H1 (cell line): ENCODE results near the gene CBS. TPM values are rescaled to one million over a fixed set of nuclear protein-coding genes. Genes with fewer than 3 reads are reported as not detected.
"Not testable (repeated sequence)": the region's sequence is repeated elsewhere in the genome, so short reads cannot be mapped to it uniquely, and the experiment has no call there.

Experiments
- CTCF ChIA-PET: fragments of 300-600 bp; sonication (Branson Sonifier 250); formaldehyde crosslinking; loops from one replicate; lab custom pipeline; 2021; ENCODE audit not compliant: partially characterized antibody; lab: Charles Lee
- POLR2A ChIA-PET: fragments of 300-600 bp; sonication (Branson Sonifier 250); formaldehyde crosslinking; loops from one replicate; lab custom pipeline; 2021; ENCODE audit warnings: inconsistent platforms; ENCODE audit not compliant: partially characterized antibody; lab: Charles Lee
- DNase-seq, 2 experiments: peaks; one replicate each; pipeline versions ENCODE4 v3.0.0 to v3.0.0-alpha.2; 2010 to 2022; ENCODE audit warnings: low spot score in 2 of 2, low read depth in 1 of 2, mixed read lengths in 1 of 2
- FAIRE-seq: peaks from 2 replicates; lab custom pipeline; 2011; peaks lifted over from hg19 to GRCh38; lab: Jason Lieb, UNC
- H2AFZ ChIP-seq: 2 replicates; pipeline ENCODE4 v1.8.1; 2012; ENCODE audit warnings: low read length, inconsistent platforms
- H2AK5ac ChIP-seq: 2 replicates; pipeline ENCODE4 v1.6.1; 2013; ENCODE audit warnings: low read depth, low read length
- H2BK120ac ChIP-seq: replicated peaks from 2 replicates; pipeline ENCODE3; 2013; ENCODE audit warnings: low read depth, low read length, inconsistent platforms
- H2BK12ac ChIP-seq: 2 replicates; pipeline ENCODE4 v1.6.1; 2013; ENCODE audit warnings: low read depth, low read length
- H2BK15ac ChIP-seq: 2 replicates; pipeline ENCODE4 v1.6.1; 2013; ENCODE audit warnings: low read length
- H2BK20ac ChIP-seq: 2 replicates; pipeline ENCODE4 v1.6.1; 2013; ENCODE audit warnings: low read length
- H2BK5ac ChIP-seq: 2 replicates; pipeline ENCODE4 v1.6.1; 2013; ENCODE audit warnings: low read depth, low read length
- H3K14ac ChIP-seq: 2 replicates; pipeline ENCODE4 v1.6.1; 2013; ENCODE audit warnings: inconsistent platforms; ENCODE audit not compliant: insufficient read length
- H3K18ac ChIP-seq: 2 replicates; pipeline ENCODE4 v1.6.1; 2013; ENCODE audit warnings: low read length; ENCODE audit errors: extremely low read depth
- H3K23ac ChIP-seq: 2 replicates; pipeline ENCODE4 v1.6.1; 2013; ENCODE audit warnings: inconsistent platforms; ENCODE audit not compliant: insufficient read length
- H3K23me2 ChIP-seq: 2 replicates; pipeline ENCODE4 v1.6.1; 2013; ENCODE audit warnings: low read depth, low read length
- H3K27ac ChIP-seq: 2 replicates; pipeline ENCODE4 v1.6.1; 2011; ENCODE audit warnings: low read depth, low read length, inconsistent platforms
- H3K27me3 ChIP-seq, 4 experiments: replicated peaks in 1 of 4; 1 replicate in 1 of 4; 2 replicates in 3 of 4; pipeline versions ENCODE4 v1.6.1 to v1.8.1; 2011 to 2013; ENCODE audit warnings: low read length in 3 of 4, mild to moderate bottlenecking in 3 of 4, inconsistent platforms in 2 of 4, mixed read lengths in 2 of 4, moderate library complexity in 1 of 4; ENCODE audit not compliant: control insufficient read depth in 3 of 4, insufficient read depth in 3 of 4; ENCODE audit errors: extremely low read depth in 1 of 4
- H3K36me3 ChIP-seq, 4 experiments: 2 replicates each; pipeline versions ENCODE4 v1.6.1 to v1.8.1; 2011 to 2013; ENCODE audit warnings: mild to moderate bottlenecking in 4 of 4, low read length in 3 of 4, moderate library complexity in 2 of 4, control low read depth in 1 of 4, inconsistent platforms in 1 of 4; ENCODE audit not compliant: insufficient read depth in 4 of 4, control insufficient read depth in 2 of 4
- H3K4ac ChIP-seq: replicated peaks from 2 replicates; pipeline ENCODE3; 2013; ENCODE audit warnings: low read length, low read depth, mixed read lengths, inconsistent platforms; ENCODE audit not compliant: insufficient read length
- H3K4me1 ChIP-seq, 4 experiments: replicated peaks in 1 of 4; 1 replicate in 1 of 4; 2 replicates in 3 of 4; pipeline versions ENCODE4 v1.6.1 to v1.8.1; 2011 to 2013; ENCODE audit warnings: low read length in 3 of 4, inconsistent platforms in 2 of 4, mixed read lengths in 1 of 4; ENCODE audit not compliant: insufficient read depth in 4 of 4, control insufficient read depth in 3 of 4
- H3K4me2 ChIP-seq, 2 experiments: 2 replicates each; pipeline versions ENCODE4 v1.6.1 to v1.8.1; 2011 to 2013; ENCODE audit warnings: low read depth in 2 of 2, low read length in 2 of 2, control low read depth in 1 of 2, inconsistent platforms in 1 of 2, mild to moderate bottlenecking in 1 of 2; ENCODE audit not compliant: insufficient read depth in 1 of 2
- H3K4me3 ChIP-seq, 4 experiments: fragments of 200-600, 300-600 bp in 1 of 4; sonication (generic), shearing (Covaris generic), sonication (Bioruptor Twin) in 1 of 4; 2 replicates each; pipeline versions ENCODE4 v1.5.1 to v1.8.1; 2011 to 2016; ENCODE audit warnings: low read length in 4 of 4, low read depth in 3 of 4, control low read depth in 2 of 4, inconsistent platforms in 2 of 4, mild to moderate bottlenecking in 2 of 4, mixed read lengths in 1 of 4, moderate library complexity in 1 of 4; ENCODE audit not compliant: insufficient read depth in 2 of 4; ENCODE audit errors: extremely low read depth in 1 of 4
- H3K56ac ChIP-seq: replicated peaks from 2 replicates; pipeline ENCODE3; 2013; ENCODE audit warnings: low read depth, mild to moderate bottlenecking, mixed read lengths, low read length, inconsistent platforms; ENCODE audit not compliant: insufficient read length
- H3K79me1 ChIP-seq: 2 replicates; pipeline ENCODE4 v1.6.1; 2013; ENCODE audit warnings: low read depth, low read length, control low read depth
- H3K79me2 ChIP-seq, 2 experiments: 2 replicates each; pipeline versions ENCODE4 v1.6.1 to v1.8.1; 2012 to 2013; ENCODE audit warnings: low read length in 2 of 2, mild to moderate bottlenecking in 2 of 2, inconsistent platforms in 1 of 2; ENCODE audit not compliant: insufficient read depth in 2 of 2, control insufficient read depth in 1 of 2
- H3K9ac ChIP-seq, 4 experiments: replicated peaks in 1 of 4; 1 replicate in 1 of 4; 2 replicates in 3 of 4; pipeline versions ENCODE4 v1.6.1 to v1.8.1; 2011 to 2013; ENCODE audit warnings: low read depth in 3 of 4, low read length in 3 of 4, control low read depth in 2 of 4, mild to moderate bottlenecking in 2 of 4, moderate library complexity in 2 of 4, inconsistent platforms in 1 of 4; ENCODE audit errors: extremely low read depth in 1 of 4
- H3K9me3 ChIP-seq, 2 experiments: 2 replicates each; pipeline versions ENCODE4 v1.6.1 to v1.8.1; 2012 to 2013; ENCODE audit warnings: mild to moderate bottlenecking in 2 of 2, moderate library complexity in 2 of 2, control low read depth in 1 of 2, inconsistent platforms in 1 of 2, low read depth in 1 of 2, low read length in 1 of 2, mixed read lengths in 1 of 2; ENCODE audit not compliant: insufficient read depth in 2 of 2
- H4K20me1 ChIP-seq, 2 experiments: replicated peaks in 1 of 2; 2 replicates each; pipeline versions ENCODE3 to v1.8.1; 2011 to 2013; ENCODE audit warnings: inconsistent platforms in 2 of 2, low read length in 2 of 2, mild to moderate bottlenecking in 1 of 2; ENCODE audit not compliant: insufficient read depth in 2 of 2, control insufficient read depth in 1 of 2
- H4K5ac ChIP-seq: 2 replicates; pipeline ENCODE4 v1.6.1; 2013; ENCODE audit warnings: low read length, low read depth, mixed read lengths, inconsistent platforms; ENCODE audit not compliant: insufficient read length
- H4K8ac ChIP-seq: 2 replicates; pipeline ENCODE4 v1.8.0; 2013; ENCODE audit warnings: mild to moderate bottlenecking, moderate library complexity, low read length, inconsistent platforms; ENCODE audit not compliant: insufficient read depth; ENCODE audit errors: extremely low read depth
- H4K91ac ChIP-seq: replicated peaks from 2 replicates; pipeline ENCODE3; 2013; ENCODE audit warnings: low read length, mixed read lengths, inconsistent platforms; ENCODE audit not compliant: insufficient read length
- WGBS, 2 experiments: shearing (Covaris generic) in 1 of 2; methylation state at CpG; one replicate each; pipeline versions ENCODE4 v1.1.6 to v1.1.7; 2013 to 2015; ENCODE audit warnings: low lambda C conversion rate in 2 of 2, mixed read lengths in 2 of 2, inconsistent platforms in 1 of 2, low coverage in 1 of 2, missing lambda C conversion rate in 1 of 2; ENCODE audit not compliant: insufficient replicate concordance in 2 of 2, insufficient coverage in 1 of 2, insufficient read length in 1 of 2; ENCODE audit errors: extremely low coverage in 1 of 2, missing lambda C conversion rate in 1 of 2; 5-methylcytosine and 5-hydroxymethylcytosine counted together
- long read RNA-seq, 2 experiments: library from RNA in 1 of 2; library from capped mRNA in 1 of 2; stranded (forward); transcript quantifications; one replicate each; pipeline ENCODE4 v2.0.0, GENCODE V29; 2021; ENCODE audit warnings: inconsistent platforms in 1 of 2
- polyA minus RNA-seq, 3 experiments: library from RNA; depleted of rRNA, polyadenylated mRNA; stranded (reverse); fragments of >200 nt; gene quantifications; 1 replicate in 2 of 3; 2 replicates in 1 of 3; pipeline ENCODE4 v1.2.3, GENCODE V29; 2011
- polyA plus RNA-seq, 7 experiments: library from polyadenylated mRNA; depleted of rRNA in 3 of 7; stranded (reverse) in 5 of 7; unstranded in 2 of 7; fragments of >200 nt in 5 of 7; fragments of 200-250 nt in 2 of 7; gene quantifications; 1 replicate in 5 of 7; 2 replicates in 1 of 7; 4 replicates in 1 of 7; pipeline versions ENCODE4 v1.2.1 to v1.2.3, GENCODE V29; 2011 to 2013; ENCODE audit warnings: missing spikeins in 2 of 7, mixed read lengths in 2 of 7
- total RNA-seq: library from RNA; stranded (reverse); fragmentation: NEBNext Ultra II Directional; extraction: Animal tissue kit (Norgen Biotek cat#: 25700); gene quantifications from 2 replicates; pipeline ENCODE4 v1.2.1, GENCODE V29; 2021

CBS gene
- total RNA-seq (418 and 455 TPM in 2 replicates), polyA plus RNA-seq (2011; rRNA removed) (114 and 185 TPM in 2 replicates), polyA minus RNA-seq (2011; rRNA and poly(A)+ RNA removed) (129 and 138 TPM in 2 replicates)
- polyA plus RNA-seq (2011; cell fraction: cytosol; rRNA removed), result 274 TPM
- polyA plus RNA-seq (2011; cell fraction: nucleus; rRNA removed), result 1,292 TPM
- 283 to 357 TPM (median 342 TPM) in 4 replicates for polyA plus RNA-seq (2012, experiment 1 of 2)
- 183 TPM for polyA plus RNA-seq (2012, experiment 2 of 2)
- 179 TPM for polyA plus RNA-seq (2013, experiment 1 of 2)
- 168 TPM for polyA plus RNA-seq (2013, experiment 2 of 2)
- 135 TPM for polyA minus RNA-seq (2011; cell fraction: cytosol; rRNA and poly(A)+ RNA removed)
- polyA minus RNA-seq (2011; cell fraction: nucleus; rRNA and poly(A)+ RNA removed), result 361 TPM
- long read RNA-seq, experiment 1, transcript CBS-204 (17 exons, 2,605 nt), result major isoform, 5 of 141 reads
- long read RNA-seq, experiment 1, partial matches to known transcripts, result 54 of 141 reads
- long read RNA-seq, experiment 1, other reads (novel, unspliced or antisense), result 80 of 141 reads
- long read RNA-seq, experiment 2, transcript CBS-204 (17 exons, 2,605 nt), result major isoform, 32 of 99 reads
- long read RNA-seq, experiment 2, partial matches to known transcripts, result 42 of 99 reads
- long read RNA-seq, experiment 2, other reads (novel, unspliced or antisense), result 23 of 99 reads

GRCh38 chr21:43075170-43076022 lies at the start of gene CBS:
TSS of gene CBS (minus strand) at chr21:43075835. CDS start at chr21:43072193, 3,642 bp downstream.
- H2BK12ac ChIP-seq, H3K9me3 ChIP-seq, H2AK5ac ChIP-seq, H3K18ac ChIP-seq, H3K36me3 ChIP-seq, H3K79me2 ChIP-seq, H2BK15ac ChIP-seq, H2BK5ac ChIP-seq, H4K91ac ChIP-seq, H2BK20ac ChIP-seq, H3K23ac ChIP-seq, H3K27ac ChIP-seq, DNase-seq, H3K23me2 ChIP-seq, FAIRE-seq, H2AFZ ChIP-seq, H4K8ac ChIP-seq, H3K4me2 ChIP-seq, H3K4me1 ChIP-seq, H3K14ac ChIP-seq, CTCF ChIA-PET, H4K20me1 ChIP-seq, H3K4ac ChIP-seq, POLR2A ChIA-PET, H3K56ac ChIP-seq, H3K4me3 ChIP-seq, H3K79me1 ChIP-seq, H3K9ac ChIP-seq, H3K27me3 ChIP-seq, H4K5ac ChIP-seq, H2BK120ac ChIP-seq: not testable (repeated sequence)
- WGBS, 2 experiments, result no CpG with 5 or more reads among the region's 84 CpGs
